HG03135 (cell line): ENCODE measurements around the gene MIB1.
"Not testable (repeated sequence)": the region's sequence is repeated elsewhere in the genome, so short reads cannot be mapped to it uniquely, and the experiment has no call there.

Experiments used
- ATAC-seq: cut with Tn5 transposase; IDR thresholded peaks from one replicate; pipeline ENCODE4 v1.9.1; 2021; ENCODE audit warnings: mild to moderate bottlenecking, moderate library complexity; ENCODE audit not compliant: unreplicated experiment

Gene MIB1

GRCh38 chr18:21740538-21741311 is at the start of gene MIB1:
MIB1 (plus strand) TSS chr18:21740792; CDS start chr18:21741584, 792 bp downstream.
- ATAC-seq = peak; percentile 97

- ATAC-seq = no peak
These were observed 47.3 kb upstream of the MIB1 start for GRCh38 chr18:21693322-21693721.

GRCh38 chr18:21700528-21701075 is 40.0 kb upstream of the MIB1 start:
- ATAC-seq = no peak

DNA sequence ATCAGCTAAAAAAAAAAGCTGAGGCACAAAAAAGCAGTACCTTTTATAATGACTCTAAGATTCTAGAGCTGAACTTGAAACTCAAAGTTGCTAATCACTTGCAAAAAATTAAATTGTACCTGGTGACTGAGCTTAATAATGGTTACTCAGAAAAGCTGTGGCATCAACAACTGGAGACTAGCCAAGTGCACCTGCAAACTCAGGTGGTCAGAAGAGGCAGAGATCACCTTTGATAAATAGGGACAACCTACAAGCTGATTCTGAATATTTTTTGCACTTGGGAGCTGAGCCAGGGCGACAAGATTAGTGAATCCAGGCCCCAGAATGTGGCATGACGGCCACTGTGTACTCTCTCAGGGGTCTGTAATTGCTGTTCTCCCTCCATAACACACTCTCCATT is 39.0 kb upstream of the MIB1 start:
- ATAC-seq = no peak

- ATAC-seq = no peak
These were observed 38.0 kb upstream of the MIB1 start for GRCh38 chr18:21702602-21703001.

- no peak for ATAC-seq
These were observed 37.3 kb upstream of the MIB1 start for GRCh38 chr18:21703241-21703820.

GRCh38 chr18:21704603-21705364 is 35.8 kb upstream of the MIB1 start, which contains the start of gene ABHD3:
ABHD3 (minus strand) TSS chr18:21704774; CDS start chr18:21704665, 109 bp downstream.
- ATAC-seq = peak; percentile 93

DNA sequence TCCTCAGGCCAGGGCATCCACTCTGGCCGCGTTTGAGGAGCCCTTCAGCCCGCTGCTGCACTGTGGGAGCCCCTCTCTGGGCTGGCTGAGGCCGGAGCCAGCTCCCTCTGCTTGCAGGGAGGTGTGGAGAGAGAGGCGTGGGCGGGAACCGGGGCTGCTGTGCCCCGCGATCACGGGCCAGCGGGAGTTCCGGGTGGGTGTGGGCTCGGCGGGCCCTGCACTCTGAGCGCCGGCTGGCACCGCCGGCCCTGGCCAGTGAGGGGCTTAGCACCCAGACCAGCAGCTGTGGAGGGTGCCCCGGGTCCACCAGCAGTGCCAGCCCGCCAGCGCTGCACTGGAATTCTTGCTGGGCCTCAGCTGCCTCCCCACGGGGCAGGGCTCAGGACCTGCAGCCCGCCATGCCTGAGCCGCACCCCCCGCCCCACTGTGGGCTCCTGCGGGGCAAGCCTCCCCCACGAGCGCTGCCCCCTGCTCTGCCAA is 34.2 kb upstream of the MIB1 start:
- no peak for ATAC-seq

- not testable (repeated sequence) for ATAC-seq
These were observed 33.5 kb upstream of the MIB1 start for GRCh38 chr18:21707130-21707529.

GRCh38 chr18:21714474-21714873 is 26.1 kb upstream of the MIB1 start:
- ATAC-seq = no peak

GRCh38 chr18:21722687-21723086 is 17.9 kb upstream of the MIB1 start:
- no peak for ATAC-seq

- no peak for ATAC-seq
These were observed 15.4 kb upstream of the MIB1 start for GRCh38 chr18:21725201-21725600.

DNA sequence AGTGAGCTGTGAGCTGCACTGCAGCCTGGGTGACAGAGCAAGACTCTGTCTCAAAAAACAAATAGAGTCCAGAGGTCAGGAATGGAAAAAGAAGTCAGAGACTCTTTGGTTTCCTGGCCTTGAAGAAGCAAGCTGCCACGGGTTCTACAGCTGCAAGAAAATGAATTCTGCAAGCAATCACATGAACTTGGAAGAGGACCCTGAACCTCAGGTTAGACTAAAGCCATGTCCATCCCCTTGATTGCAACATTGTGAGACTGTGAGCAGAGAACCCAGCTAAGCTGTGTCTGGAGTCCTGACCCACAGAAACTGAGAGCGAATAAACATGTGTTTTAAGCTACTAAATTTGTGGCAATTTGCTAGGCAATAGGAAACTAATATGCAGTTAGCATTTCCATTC is 12.9 kb upstream of the MIB1 start:
- ATAC-seq = no peak

DNA sequence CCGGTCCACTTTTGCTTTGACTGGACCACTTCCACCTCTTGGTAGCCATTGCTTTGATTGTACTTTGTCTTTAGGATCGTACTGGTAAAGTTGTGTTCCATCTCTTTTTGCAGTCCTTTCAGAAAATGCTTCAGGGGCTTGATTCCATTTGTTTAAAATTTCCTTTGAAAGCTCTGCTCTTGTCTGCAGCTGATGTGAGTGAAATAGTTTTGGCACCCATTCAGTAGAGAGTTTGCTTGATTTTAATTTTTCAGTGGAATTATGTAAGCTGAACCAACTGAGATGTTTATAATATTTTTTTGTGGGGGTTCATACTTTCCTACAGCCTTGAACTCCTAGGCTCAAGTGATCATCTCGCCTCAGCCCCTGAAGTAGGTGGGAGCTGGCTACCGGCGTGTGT is 7.6 kb upstream of the MIB1 start:
- no peak for ATAC-seq

DNA sequence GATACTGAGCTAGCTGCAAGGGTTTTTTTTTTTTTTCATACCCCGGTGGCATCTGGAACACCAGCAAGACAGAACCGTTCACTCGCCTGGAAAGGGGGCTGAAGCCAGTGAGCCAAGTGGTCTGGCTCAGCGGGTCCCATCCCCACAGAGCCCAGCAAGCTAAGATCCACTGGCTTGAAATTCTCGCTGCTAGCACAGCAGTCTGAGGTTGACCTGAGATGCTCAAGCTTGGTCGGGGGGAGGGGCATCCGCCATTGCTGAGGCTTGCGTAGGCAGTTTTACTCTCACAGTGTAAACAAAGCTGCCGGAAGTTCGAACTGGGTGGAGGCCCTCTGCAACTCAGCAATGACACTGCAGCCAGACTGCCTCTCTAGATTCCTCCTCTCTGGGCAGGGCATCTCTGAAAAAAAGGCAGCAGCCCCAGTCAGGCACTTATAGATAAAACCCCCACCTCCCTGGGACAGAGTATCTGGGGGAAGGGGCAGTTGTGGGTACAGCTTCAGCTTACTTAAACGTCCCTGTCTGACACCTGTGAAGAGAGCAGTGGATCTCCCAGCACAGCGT is 5.1 kb upstream of the MIB1 start:
- ATAC-seq = no peak

DNA sequence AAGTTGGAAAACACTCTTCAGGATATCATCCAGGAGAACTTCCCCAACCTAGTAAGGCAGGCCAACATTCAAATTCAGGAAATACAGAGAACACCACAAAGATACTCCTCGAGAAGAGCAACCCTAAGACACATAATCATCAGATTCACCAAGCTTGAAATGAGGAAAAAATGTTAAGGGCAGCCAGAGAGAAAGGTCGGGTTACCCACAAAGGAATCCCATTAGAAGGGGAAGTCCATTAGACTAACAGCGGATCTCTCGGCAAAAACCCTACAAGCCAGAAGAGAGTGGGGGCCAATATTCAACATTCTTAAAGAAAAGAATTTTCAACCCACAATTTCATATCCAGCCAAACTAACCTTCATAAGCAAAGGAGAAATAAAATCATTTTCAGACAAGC is 3.7 kb upstream of the MIB1 start:
- not testable (repeated sequence) for ATAC-seq

GRCh38 chr18:21739604-21740537 is 721 bp upstream of the MIB1 start:
- ATAC-seq = peak; percentile 9

DNA sequence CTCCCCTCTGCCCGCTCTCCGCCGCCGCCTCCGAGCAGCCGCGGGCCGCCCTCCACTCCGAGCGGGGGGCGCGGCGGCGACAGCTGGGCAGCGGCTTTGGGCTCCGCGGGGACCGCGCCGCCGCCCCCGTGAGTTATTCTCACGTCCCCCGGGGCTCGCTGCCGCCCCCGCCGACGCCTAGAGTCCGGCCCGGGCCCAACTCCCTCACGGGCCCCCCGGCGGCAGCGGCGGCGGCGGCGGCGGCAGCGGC is 645 bp downstream of the MIB1 start:
- ATAC-seq = no peak

DNA sequence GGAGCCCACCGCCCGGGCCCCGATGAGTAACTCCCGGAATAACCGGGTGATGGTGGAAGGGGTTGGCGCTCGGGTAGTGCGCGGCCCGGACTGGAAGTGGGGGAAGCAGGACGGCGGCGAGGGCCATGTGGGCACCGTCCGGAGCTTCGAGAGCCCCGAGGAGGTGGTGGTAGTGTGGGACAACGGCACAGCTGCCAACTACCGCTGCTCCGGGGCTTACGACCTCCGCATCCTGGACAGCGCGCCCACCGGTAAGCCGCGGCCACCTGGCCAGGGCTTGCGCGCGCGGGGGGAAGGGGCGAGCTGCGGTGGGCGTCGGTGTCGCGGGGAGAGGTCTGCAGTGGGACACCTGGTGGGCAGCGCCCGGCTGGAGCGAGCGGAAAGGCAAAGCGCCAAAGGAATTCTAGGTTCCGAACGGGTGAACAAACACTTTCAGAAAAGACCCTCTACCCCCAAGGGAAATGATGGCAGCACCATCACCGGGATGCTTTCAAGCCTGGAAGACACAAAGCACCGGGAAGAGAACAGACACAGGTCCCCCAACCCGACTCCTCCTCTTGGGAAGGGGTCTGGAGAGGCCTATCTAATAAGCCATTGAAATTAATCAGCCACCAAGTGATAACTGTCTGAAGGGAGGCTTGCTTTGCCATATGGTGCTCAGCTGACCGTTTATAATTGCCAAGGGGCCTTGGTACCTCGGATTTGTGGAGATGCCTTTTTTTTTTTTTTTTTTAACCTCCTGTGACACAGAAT is 1.1 kb downstream of the MIB1 start:
- peak; percentile 4 for ATAC-seq

DNA sequence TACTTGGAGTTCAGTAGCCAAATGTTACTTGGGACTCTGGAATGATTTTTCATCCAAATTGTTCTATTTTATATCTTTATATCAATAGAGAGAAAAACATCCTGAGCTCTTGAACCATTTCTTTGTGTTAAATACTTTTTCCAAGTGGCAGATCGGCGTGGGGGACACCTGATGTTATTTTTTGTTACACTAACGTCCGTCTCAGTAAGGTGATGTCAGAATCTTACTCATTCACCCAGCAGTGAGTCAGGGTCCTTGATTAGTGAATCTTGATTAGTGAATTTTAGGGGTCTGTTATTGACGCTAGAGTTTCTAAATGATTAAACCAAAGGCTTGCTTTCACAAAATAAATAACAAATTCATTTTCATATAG is 1.7 kb downstream of the MIB1 start:
- no peak for ATAC-seq
